ENCODE measurements around the gene XAB2. TPM values are rescaled to one million over a fixed set of nuclear protein-coding genes. Genes with fewer than 3 reads are reported as not detected.
"Not testable (repeated sequence)": the region's sequence is repeated elsewhere in the genome, so short reads cannot be mapped to it uniquely, and the experiment has no call there.

The XAB2 gene
- total RNA-seq, 1 donor from 2014 or later = 23.5 TPM

GRCh38 chr19:7600721-7601120, 28.6 kb downstream of the XAB2 start:
- no peak for ATAC-seq (ENCODE audit: poor library complexity)
- intact Hi-C loops (cut with DNase I) = no loop called here
- no peak for DNase-seq

GRCh38 chr19:7598180-7598579, 31.2 kb downstream of the XAB2 start:
- no peak for DNase-seq
- no peak for ATAC-seq (ENCODE audit: poor library complexity)
- intact Hi-C loops (cut with DNase I) = no loop called here

GRCh38 chr19:7597689-7598088, 31.7 kb downstream of the XAB2 start:
- ATAC-seq (ENCODE audit: poor library complexity) (no peak), DNase-seq (no peak)
- intact Hi-C loops (cut with DNase I) = no loop called here

- DNase-seq (no peak), ATAC-seq (ENCODE audit: poor library complexity) (no peak)
- intact Hi-C loops (cut with DNase I) = no loop called here
Observed at GRCh38 chr19:7596211-7596937, 33.0 kb downstream of the XAB2 start.

- intact Hi-C loops (cut with DNase I) = no loop called here
Observed at GRCh38 chr19:7595466-7596133, 33.7 kb downstream of the XAB2 start, which contains the start of gene CAMSAP3. Gene CAMSAP3, plus strand, starts transcription at chr19:7595863. Its CDS starts 140 bp downstream, at chr19:7596003.

GRCh38 chr19:7590256-7590655, 39.1 kb downstream of the XAB2 start:
- intact Hi-C loops (cut with DNase I) = no loop called here
- ATAC-seq (ENCODE audit: poor library complexity) (no peak), DNase-seq (no peak)

More at GRCh38 chr19:7595466-7596133, 33.7 kb downstream of the XAB2 start, which contains the start of gene CAMSAP3:
- DNase-seq (no peak), ATAC-seq (ENCODE audit: poor library complexity) (peak; percentile 75)

- ATAC-seq (ENCODE audit: poor library complexity) (no peak), DNase-seq (no peak)
- intact Hi-C loops (cut with DNase I) = no loop called here
Observed at GRCh38 chr19:7589822-7590221, 39.5 kb downstream of the XAB2 start.

- ATAC-seq (ENCODE audit: poor library complexity) (no peak), DNase-seq (no peak)
- intact Hi-C loops (cut with DNase I) = no loop called here
Observed at GRCh38 chr19:7582446-7582845, 46.9 kb downstream of the XAB2 start.

- DNase-seq (no peak), ATAC-seq (ENCODE audit: poor library complexity) (no peak)
- intact Hi-C loops (cut with DNase I) = no loop called here
Observed at GRCh38 chr19:7579182-7579581, 50.2 kb downstream of the XAB2 start.

GRCh38 chr19:7578127-7578526, 51.2 kb downstream of the XAB2 start:
- intact Hi-C loops (cut with DNase I) = no loop called here
- DNase-seq (no peak), ATAC-seq (ENCODE audit: poor library complexity) (no peak)

GRCh38 chr19:7577422-7577821, 51.9 kb downstream of the XAB2 start:
- intact Hi-C loops (cut with DNase I) = not testable (repeated sequence)

GRCh38 chr19:7575434-7576040, 53.8 kb downstream of the XAB2 start:
- no peak for ATAC-seq (ENCODE audit: poor library complexity)
- no peak for DNase-seq
- intact Hi-C loops (cut with DNase I) = no loop called here

More at GRCh38 chr19:7577422-7577821, 51.9 kb downstream of the XAB2 start:
- DNase-seq; ATAC-seq (ENCODE audit: poor library complexity): not testable (repeated sequence)

- intact Hi-C loops (cut with DNase I) = no loop called here
- ATAC-seq (ENCODE audit: poor library complexity) (no peak), DNase-seq (no peak)
Observed at GRCh38 chr19:7570761-7571160, 58.6 kb downstream of the XAB2 start.

Small RNA genes within 50 kb of the gene (microRNA-seq; reads per million reads assigned to microRNA genes)
- gene MIR6792 = not detected

Other genes with a start within 250 kb of the XAB2 start
- gene PEX11G, start 140.5 kb downstream of the XAB2 start, total RNA-seq = 0.97 TPM
- gene ZNF358, start 113.4 kb downstream of the XAB2 start, total RNA-seq = 92.1 TPM
- 17.5 TPM for gene MCOLN1, start 106.9 kb downstream of the XAB2 start, total RNA-seq
- 50.4 TPM for gene PNPLA6, start 93.8 kb downstream of the XAB2 start, total RNA-seq
- 1.0 TPM for gene CAMSAP3, start 33.7 kb downstream of the XAB2 start, total RNA-seq
- 208 TPM for gene PET100, start 248 bp upstream of the XAB2 start, total RNA-seq
- 3.9 TPM for gene PCP2, start 4.2 kb upstream of the XAB2 start, total RNA-seq
- 7.0 TPM for gene STXBP2, start 7.6 kb upstream of the XAB2 start, total RNA-seq
- 0.48 TPM for gene RETN, start 39.5 kb upstream of the XAB2 start, total RNA-seq
- gene MCEMP1, start 47.5 kb upstream of the XAB2 start, total RNA-seq = 0.67 TPM
- gene TRAPPC5, start 51.3 kb upstream of the XAB2 start, total RNA-seq = 116 TPM
- 0.56 TPM for gene FCER2, start 72.6 kb upstream of the XAB2 start, total RNA-seq
- gene CLEC4G, start 102.6 kb upstream of the XAB2 start, total RNA-seq = 1.1 TPM
- 11.4 TPM for gene CD209, start 118.0 kb upstream of the XAB2 start, total RNA-seq
- not detected for gene CLEC4M, start 133.7 kb upstream of the XAB2 start, total RNA-seq
- 19.4 TPM for gene EVI5L, start 200.7 kb upstream of the XAB2 start, total RNA-seq
- gene PRR36, start 244.8 kb upstream of the XAB2 start, total RNA-seq = 0.08 TPM